CD4-positive, alpha-beta T cell (primary cell): Measurements from ENCODE around the gene B3GNT9. TPM values are rescaled to one million over a fixed set of nuclear protein-coding genes. Genes with fewer than 3 reads are reported as not detected.

Experiments used
- ATAC-seq: fragments of 200-7000 bp; cut with Tn5 transposase; one replicate; pipeline ENCODE4 v1.10.0; 2022; ENCODE audit warnings: mild to moderate bottlenecking; ENCODE audit not compliant: poor library complexity
- CTCF ChIA-PET: fragments of 350-600 bp; sonication (Branson Sonifier 250); formaldehyde crosslinking; loops from one replicate; lab custom pipeline; 2021; ENCODE audit warnings: antibody characterized with exemption, inconsistent platforms; lab: Charles Lee
- POLR2A ChIA-PET: fragments of 350-600 bp; sonication (Branson Sonifier 250); formaldehyde crosslinking; loops from one replicate; lab custom pipeline; 2021; ENCODE audit warnings: antibody characterized with exemption, inconsistent platforms; lab: Charles Lee
- DNase-seq, 14 experiments: peaks; one replicate each; pipeline ENCODE4 v3.0.0-alpha.2; 2013 to 2020; ENCODE audit warnings: mixed read lengths in 2 of 14
- H3K27ac ChIP-seq, 2 donors: one replicate each; pipeline versions ENCODE4 v1.5.1 to v1.7.0; 2013; ENCODE audit warnings: low read length in 2 of 2, low read depth in 1 of 2, mild to moderate bottlenecking in 1 of 2
- H3K27me3 ChIP-seq, 2 experiments: 1 replicate in 1 of 2; 2 replicates in 1 of 2; pipeline versions ENCODE4 v1.6.1 to v1.7.0; 2013; ENCODE audit warnings: low read length in 2 of 2, control low read depth in 1 of 2, mild to moderate bottlenecking in 1 of 2, moderate library complexity in 1 of 2; ENCODE audit not compliant: insufficient read depth in 2 of 2, control insufficient read depth in 1 of 2
- H3K36me3 ChIP-seq: one replicate; pipeline ENCODE4 v1.6.1; 2013; ENCODE audit warnings: low read length, control low read depth; ENCODE audit not compliant: insufficient read depth
- H3K4me1 ChIP-seq: one replicate; pipeline ENCODE4 v1.6.1; 2013; ENCODE audit warnings: low read length, control low read depth; ENCODE audit not compliant: insufficient read depth
- H3K4me3 ChIP-seq: one replicate; pipeline ENCODE4 v1.5.1; 2013; ENCODE audit warnings: mild to moderate bottlenecking, low read length, moderate library complexity
- H3K9me3 ChIP-seq, 2 experiments: 1 replicate in 1 of 2; 2 replicates in 1 of 2; pipeline versions ENCODE4 v1.6.1 to v1.7.0; 2013; ENCODE audit warnings: low read length in 2 of 2, mild to moderate bottlenecking in 2 of 2, control low read depth in 1 of 2, moderate library complexity in 1 of 2; ENCODE audit not compliant: control insufficient read depth in 1 of 2, insufficient read depth in 1 of 2
- H3K27ac Mint-ChIP-seq: one replicate; pipeline ENCODE4 v1.8.0; 2020; ENCODE audit warnings: mixed read lengths
- H3K27me3 Mint-ChIP-seq: one replicate; pipeline ENCODE4 v1.8.0; 2021; ENCODE audit warnings: mixed read lengths
- H3K36me3 Mint-ChIP-seq: one replicate; pipeline ENCODE4 v1.8.0; 2021; ENCODE audit warnings: low read depth, mixed read lengths
- H3K4me1 Mint-ChIP-seq: one replicate; pipeline ENCODE4 v1.8.0; 2021; ENCODE audit warnings: low read depth, mixed read lengths
- H3K4me3 Mint-ChIP-seq: one replicate; pipeline ENCODE4 v1.8.0; 2020; ENCODE audit warnings: mild to moderate bottlenecking, mixed read lengths
- H3K9me3 Mint-ChIP-seq: one replicate; pipeline ENCODE4 v1.8.0; 2020; ENCODE audit warnings: mixed read lengths
- intact Hi-C, 2 experiments: fragments of 100-400 bp; cut with DNase I in 1 of 2; cut with micrococcal nuclease in 1 of 2; formaldehyde crosslinking; loops; one replicate each; pipeline versions ENCODE4 v1.15.1 to v1.9.0; 2023 to 2025; cut with DNase I, micrococcal nuclease
- total RNA-seq, 174 experiments: library from RNA in 2 of 174; stranded (reverse) in 2 of 174; gene quantifications; one replicate each; pipeline ENCODE4 v1.2.3 and lab custom pipeline; 2021 to 2026
- TF ChIP-seq, protein P1 (sequence below): fragments of 200-600 bp; IDR thresholded peaks from one replicate; pipeline ENCODE4 v1.8.0; 2022; ENCODE audit warnings: antibody characterized with exemption, mild to moderate bottlenecking

Gene B3GNT9
- total RNA-seq, 2 experiments from 2014 or later, result 2.0 to 2.5 TPM

GRCh38 chr16:67151431-67152097 is 766 bp upstream of the B3GNT9 start:
- Mint-ChIP-seq H3K36me3 (peaks cover 24% of the 10 kb centered on the region), H3K27me3 (peaks cover 14% of the 10 kb centered on the region), H3K4me1 (peaks cover 30% of the 10 kb centered on the region), H3K4me3 (peak overlapping the region; percentile 79), H3K27ac (peak overlapping the region; percentile 55), H3K9me3 (no peaks in the 10 kb centered on the region)
- intact Hi-C loops, result no loop called here
- Histone ChIP-seq H3K4me3 (peak overlapping the region; percentile 57), H3K27ac (no peak overlapping the region), H3K4me1 (peaks cover 57% of the 10 kb centered on the region), H3K27me3 (no peaks in the 10 kb centered on the region), H3K9me3 (peaks cover 0 to 7% of the 10 kb centered on the region in 2 experiments), H3K36me3 (peaks cover 18% of the 10 kb centered on the region)
- ChIA-PET CTCF (interaction anchor here (0.6 to 1.3 kb wide), 5 partner anchors 8 to 198 kb away, joined by 3 to 4 read pairs (median 3); partner anchors contain the start of genes FBXL8 and TRADD), POLR2A (interaction anchor here (1.3 to 3.0 kb wide), 8 partner anchors 8 to 197 kb away, joined by 4 to 29 read pairs (median 5); partner anchors contain the start of genes CBFB, FBXL8, HSF4 and TRADD)
- TF ChIP-seq, protein P1, sequence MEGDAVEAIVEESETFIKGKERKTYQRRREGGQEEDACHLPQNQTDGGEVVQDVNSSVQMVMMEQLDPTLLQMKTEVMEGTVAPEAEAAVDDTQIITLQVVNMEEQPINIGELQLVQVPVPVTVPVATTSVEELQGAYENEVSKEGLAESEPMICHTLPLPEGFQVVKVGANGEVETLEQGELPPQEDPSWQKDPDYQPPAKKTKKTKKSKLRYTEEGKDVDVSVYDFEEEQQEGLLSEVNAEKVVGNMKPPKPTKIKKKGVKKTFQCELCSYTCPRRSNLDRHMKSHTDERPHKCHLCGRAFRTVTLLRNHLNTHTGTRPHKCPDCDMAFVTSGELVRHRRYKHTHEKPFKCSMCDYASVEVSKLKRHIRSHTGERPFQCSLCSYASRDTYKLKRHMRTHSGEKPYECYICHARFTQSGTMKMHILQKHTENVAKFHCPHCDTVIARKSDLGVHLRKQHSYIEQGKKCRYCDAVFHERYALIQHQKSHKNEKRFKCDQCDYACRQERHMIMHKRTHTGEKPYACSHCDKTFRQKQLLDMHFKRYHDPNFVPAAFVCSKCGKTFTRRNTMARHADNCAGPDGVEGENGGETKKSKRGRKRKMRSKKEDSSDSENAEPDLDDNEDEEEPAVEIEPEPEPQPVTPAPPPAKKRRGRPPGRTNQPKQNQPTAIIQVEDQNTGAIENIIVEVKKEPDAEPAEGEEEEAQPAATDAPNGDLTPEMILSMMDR, result no peak
- ATAC-seq (no peak), DNase-seq (no peak)

DNA sequence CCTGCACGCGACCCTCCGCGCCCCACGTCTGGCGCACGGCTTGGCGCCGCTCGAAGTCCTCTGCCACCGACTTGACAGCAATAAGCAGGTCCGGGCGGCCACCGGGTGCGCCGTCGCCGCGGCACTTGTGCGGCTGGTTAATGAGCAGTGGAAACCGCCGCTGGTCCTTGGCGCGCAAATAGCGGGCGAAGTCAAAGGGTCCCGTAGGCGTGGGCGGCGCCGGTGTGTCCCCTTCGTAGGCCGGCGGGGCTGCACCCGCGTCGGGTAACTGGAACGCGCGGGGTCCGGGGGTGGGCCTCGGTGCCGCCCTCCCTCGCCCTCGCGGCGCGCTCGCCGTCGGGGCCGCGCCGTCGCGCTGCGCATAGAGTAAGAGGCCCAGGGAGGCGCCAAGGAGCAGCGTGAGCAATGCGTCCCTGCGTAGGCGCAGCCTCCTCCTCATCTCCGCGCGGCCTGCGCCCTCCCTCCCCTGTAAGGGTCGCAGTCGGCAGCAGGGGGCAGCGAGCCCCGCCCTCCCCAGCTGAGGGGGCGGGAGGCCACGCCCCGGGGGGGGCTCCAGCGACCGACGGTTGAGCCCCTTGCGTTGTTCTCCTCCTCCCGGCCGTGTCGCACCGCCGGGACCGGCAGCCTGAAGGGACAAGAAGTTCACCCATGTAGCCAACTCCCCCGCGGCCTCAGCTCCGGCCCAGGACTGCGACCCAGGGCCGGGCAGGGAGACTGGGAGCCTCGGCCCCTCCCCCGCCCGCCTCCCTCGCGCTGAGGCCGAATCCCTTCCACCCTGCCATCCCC is 558 bp downstream of the B3GNT9 start:
- peak in 7 of 14 experiments; percentile 9 to 73 (median 41) for DNase-seq
- TF ChIP-seq, protein P1, result peak; percentile 5
- Histone ChIP-seq H3K4me3 (peak overlapping the region; percentile 57), H3K27me3 (no peaks in the 10 kb centered on the region), H3K27ac (no peak overlapping the region), H3K4me1 (peaks cover 45% of the 10 kb centered on the region), H3K9me3 (peaks cover 0 to 7% of the 10 kb centered on the region in 2 experiments), H3K36me3 (peaks cover 31% of the 10 kb centered on the region)
- peak; percentile 70 for ATAC-seq
- Mint-ChIP-seq H3K27ac (no peak overlapping the region), H3K36me3 (peaks cover 37% of the 10 kb centered on the region), H3K4me3 (no peak overlapping the region), H3K4me1 (peaks cover 18% of the 10 kb centered on the region), H3K27me3 (peaks cover 14% of the 10 kb centered on the region), H3K9me3 (no peaks in the 10 kb centered on the region)
- intact Hi-C loops, result no loop called here
- ChIA-PET CTCF (interaction anchor here (1.0 to 1.3 kb wide), 3 partner anchors 9 to 132 kb away, joined by 3 to 4 read pairs (median 3); partner anchors contain the start of genes FBXL8 and TRADD), POLR2A (interaction anchor here (0.7 to 3.0 kb wide), 8 partner anchors 9 to 196 kb away, joined by 3 to 29 read pairs (median 5); partner anchors contain the start of genes CBFB, FBXL8, FHOD1 and HSF4)

GRCh38 chr16:67149276-67150046 is 1.3 kb downstream of the B3GNT9 start:
- H3K27me3 Mint-ChIP-seq, result peaks cover 14% of the 10 kb centered on the region
- POLR2A ChIA-PET, result interaction anchor here (3.0 kb wide), 1 partner anchor 10 kb away, joined by 29 read pairs; the partner anchor contains the start of genes FBXL8 and TRADD
- ATAC-seq, result no peak

More at GRCh38 chr16:67149276-67150046, 1.3 kb downstream of the B3GNT9 start:
- Mint-ChIP-seq H3K4me3 (no peak overlapping the region), H3K9me3 (no peaks in the 10 kb centered on the region), H3K4me1 (peaks cover 16% of the 10 kb centered on the region), H3K36me3 (peaks cover 45% of the 10 kb centered on the region), H3K27ac (no peak overlapping the region)
- DNase-seq, result no peak
- TF ChIP-seq, protein P1, result peak; percentile 16
- H3K4me3 ChIP-seq, result no peak overlapping the region
- CTCF ChIA-PET, result no interaction called here
- no peaks in the 10 kb centered on the region for H3K27me3 ChIP-seq
- H3K4me1 ChIP-seq, result peaks cover 37% of the 10 kb centered on the region
- H3K27ac ChIP-seq, result no peak overlapping the region
- peaks cover 0 to 7% of the 10 kb centered on the region in 2 experiments for H3K9me3 ChIP-seq
- intact Hi-C loops, result loop anchor here in 1 of 2 experiments (10.0 kb wide), 1 partner anchor 305 kb away; no protein-coding TSS in a partner anchor
- peaks cover 38% of the 10 kb centered on the region for H3K36me3 ChIP-seq
